Measurements from ENCODE around the gene UBE2F. TPM values are rescaled to one million over a fixed set of nuclear protein-coding genes. Genes with fewer than 3 reads are reported as not detected.
A peak's percentile ranks its signal among the peaks of the same experiment; 100 is the strongest.

UBE2F gene
- total and polyA plus RNA-seq, 9 of the 15 experiments (the other 6 are each of a cell fraction or from before 2014, with no cell fraction given), result 18.1 to 88.1 (median 53.0) TPM

DNA sequence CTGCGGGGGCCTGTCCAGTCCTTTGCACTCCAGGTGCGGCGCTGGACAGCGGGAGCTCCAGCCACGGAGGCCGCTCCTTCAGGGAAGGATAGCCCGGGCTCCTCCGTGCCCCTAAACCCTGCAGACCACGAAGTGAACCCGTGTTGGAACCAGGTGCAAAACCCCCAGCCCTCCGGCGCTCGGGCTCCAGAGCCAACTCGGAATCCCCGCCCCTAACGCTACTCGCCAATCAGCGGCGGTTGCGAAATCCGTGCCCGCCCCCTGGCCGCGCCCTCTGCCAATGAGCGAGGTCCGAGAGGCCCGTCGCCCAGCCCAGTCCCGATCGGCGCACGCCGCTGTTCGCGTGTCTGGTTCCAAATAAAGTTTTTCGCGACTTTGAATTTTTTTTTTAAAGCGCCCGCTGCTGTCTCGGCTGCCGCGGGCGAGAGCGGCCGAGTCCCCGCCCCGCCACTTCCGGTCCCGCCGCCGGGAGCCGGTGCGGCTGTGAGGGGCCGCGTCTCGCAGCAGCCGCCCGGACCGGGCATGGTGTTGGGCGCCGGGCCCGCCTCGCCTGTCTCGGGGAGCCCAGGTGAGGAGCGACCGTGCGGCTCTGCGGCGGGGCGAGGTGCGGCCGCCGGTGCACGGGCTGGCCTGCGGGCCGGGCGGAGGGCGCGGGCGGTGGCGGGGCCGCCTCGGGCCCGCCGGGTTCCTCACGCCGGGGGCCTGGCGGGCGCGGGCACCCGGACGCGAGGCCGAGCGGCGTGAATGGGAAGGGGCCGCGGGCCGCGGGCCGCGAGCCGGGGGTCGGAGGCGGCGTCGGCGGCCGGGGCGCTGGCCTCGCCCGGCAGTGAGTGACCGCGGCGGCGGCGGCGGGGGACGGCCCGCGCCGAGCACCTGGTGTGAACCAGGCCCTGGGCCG, at the start of gene UBE2F (continued):
- TF ChIP-seq, protein P1, sequence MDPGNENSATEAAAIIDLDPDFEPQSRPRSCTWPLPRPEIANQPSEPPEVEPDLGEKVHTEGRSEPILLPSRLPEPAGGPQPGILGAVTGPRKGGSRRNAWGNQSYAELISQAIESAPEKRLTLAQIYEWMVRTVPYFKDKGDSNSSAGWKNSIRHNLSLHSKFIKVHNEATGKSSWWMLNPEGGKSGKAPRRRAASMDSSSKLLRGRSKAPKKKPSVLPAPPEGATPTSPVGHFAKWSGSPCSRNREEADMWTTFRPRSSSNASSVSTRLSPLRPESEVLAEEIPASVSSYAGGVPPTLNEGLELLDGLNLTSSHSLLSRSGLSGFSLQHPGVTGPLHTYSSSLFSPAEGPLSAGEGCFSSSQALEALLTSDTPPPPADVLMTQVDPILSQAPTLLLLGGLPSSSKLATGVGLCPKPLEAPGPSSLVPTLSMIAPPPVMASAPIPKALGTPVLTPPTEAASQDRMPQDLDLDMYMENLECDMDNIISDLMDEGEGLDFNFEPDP (CRISPR knock-in tag; IDR thresholded peaks at IDR 0.05), result no peak
- no peak for TF ChIP-seq ZFPM2 (CRISPR knock-in tag; IDR thresholded peaks at IDR 0.05)
- no peak for TF ChIP-seq TAF15 (IDR thresholded peaks at IDR 0.05; ENCODE audit: low read depth, low read length)
- TF ChIP-seq, protein P2, sequence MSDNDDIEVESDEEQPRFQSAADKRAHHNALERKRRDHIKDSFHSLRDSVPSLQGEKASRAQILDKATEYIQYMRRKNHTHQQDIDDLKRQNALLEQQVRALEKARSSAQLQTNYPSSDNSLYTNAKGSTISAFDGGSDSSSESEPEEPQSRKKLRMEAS (CRISPR knock-in tag; IDR thresholded peaks at IDR 0.05), result no peak
- 0 out of 2 replicates have a peak, but pooled peaks have one; percentile 69 for TF ChIP-seq CBFB (CRISPR knock-in tag; IDR thresholded peaks at IDR 0.05)
- no peak for TF ChIP-seq HDAC6 (IDR thresholded peaks at IDR 0.05; ENCODE audit: low read depth, low read length)
- TF ChIP-seq, protein P3, sequence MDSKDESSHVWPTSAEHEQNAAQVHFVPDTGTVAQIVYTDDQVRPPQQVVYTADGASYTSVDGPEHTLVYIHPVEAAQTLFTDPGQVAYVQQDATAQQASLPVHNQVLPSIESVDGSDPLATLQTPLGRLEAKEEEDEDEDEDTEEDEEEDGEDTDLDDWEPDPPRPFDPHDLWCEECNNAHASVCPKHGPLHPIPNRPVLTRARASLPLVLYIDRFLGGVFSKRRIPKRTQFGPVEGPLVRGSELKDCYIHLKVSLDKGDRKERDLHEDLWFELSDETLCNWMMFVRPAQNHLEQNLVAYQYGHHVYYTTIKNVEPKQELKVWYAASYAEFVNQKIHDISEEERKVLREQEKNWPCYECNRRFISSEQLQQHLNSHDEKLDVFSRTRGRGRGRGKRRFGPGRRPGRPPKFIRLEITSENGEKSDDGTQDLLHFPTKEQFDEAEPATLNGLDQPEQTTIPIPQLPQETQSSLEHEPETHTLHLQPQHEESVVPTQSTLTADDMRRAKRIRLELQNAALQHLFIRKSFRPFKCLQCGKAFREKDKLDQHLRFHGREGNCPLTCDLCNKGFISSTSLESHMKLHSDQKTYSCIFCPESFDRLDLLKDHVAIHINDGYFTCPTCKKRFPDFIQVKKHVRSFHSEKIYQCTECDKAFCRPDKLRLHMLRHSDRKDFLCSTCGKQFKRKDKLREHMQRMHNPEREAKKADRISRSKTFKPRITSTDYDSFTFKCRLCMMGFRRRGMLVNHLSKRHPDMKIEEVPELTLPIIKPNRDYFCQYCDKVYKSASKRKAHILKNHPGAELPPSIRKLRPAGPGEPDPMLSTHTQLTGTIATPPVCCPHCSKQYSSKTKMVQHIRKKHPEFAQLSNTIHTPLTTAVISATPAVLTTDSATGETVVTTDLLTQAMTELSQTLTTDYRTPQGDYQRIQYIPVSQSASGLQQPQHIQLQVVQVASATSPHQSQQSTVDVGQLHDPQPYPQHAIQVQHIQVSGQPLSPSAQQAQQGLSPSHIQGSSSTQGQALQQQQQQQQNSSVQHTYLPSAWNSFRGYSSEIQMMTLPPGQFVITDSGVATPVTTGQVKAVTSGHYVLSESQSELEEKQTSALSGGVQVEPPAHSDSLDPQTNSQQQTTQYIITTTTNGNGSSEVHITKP (IDR thresholded peaks at IDR 0.05; ENCODE audit: partially characterized antibody), result no peak
- TF ChIP-seq RBM34 (IDR thresholded peaks at IDR 0.05; ENCODE audit: borderline replicate concordance, insufficient read depth, low read length), result no peak
- no peak for TF ChIP-seq ASH1L (IDR thresholded peaks at IDR 0.05; ENCODE audit: borderline replicate concordance, low read depth, partially characterized antibody)
- no peak for TF ChIP-seq BRCA1 (IDR thresholded peaks at IDR 0.05)
- no peak for TF ChIP-seq BRCA1 (CRISPR knock-in tag; IDR thresholded peaks at IDR 0.05)
- TF ChIP-seq ESRRB (CRISPR knock-in tag; IDR thresholded peaks at IDR 0.05; ENCODE audit: borderline replicate concordance), result no peak
- TF ChIP-seq ZBTB34 (CRISPR knock-in tag; IDR thresholded peaks at IDR 0.05), result no peak
- peak; percentile 52; the same call in 1 of the 2 replicates for TF ChIP-seq JUND (IDR thresholded peaks at IDR 0.05; ENCODE audit: borderline replicate concordance, low read depth, low read length)
- no peak for TF ChIP-seq JUND (tag; IDR thresholded peaks at IDR 0.05; ENCODE audit: borderline replicate concordance, low read depth, low read length)
- TF ChIP-seq CC2D1A (IDR thresholded peaks at IDR 0.05), result no peak
- TF ChIP-seq TCFL5 (CRISPR knock-in tag; conservative IDR thresholded peaks at IDR 0.05), result no peak
- TF ChIP-seq DACH1 (IDR thresholded peaks at IDR 0.05; ENCODE audit: partially characterized antibody), result no peak
- TF ChIP-seq ZNF354B (CRISPR knock-in tag; IDR thresholded peaks at IDR 0.05), result no peak

All from K562 (cell line).